Effector memory CD4-positive, alpha-beta T cell (primary cell): ENCODE results near the gene TRAF6.

Experiments
- DNase-seq, 3 donors: peaks; one replicate each; pipeline ENCODE4 v3.0.0-alpha.2; 2020
- H3K27ac ChIP-seq: 2 replicates; pipeline ENCODE4 v1.7.0; 2013; ENCODE audit warnings: mild to moderate bottlenecking, low read length, moderate library complexity; ENCODE audit not compliant: insufficient read depth, poor library complexity, severe bottlenecking
- H3K27me3 ChIP-seq: replicated peaks from 2 replicates; pipeline ENCODE4 v1.7.0; 2013; ENCODE audit warnings: mild to moderate bottlenecking, low read length; ENCODE audit not compliant: insufficient read depth, control insufficient read depth, poor library complexity, severe bottlenecking
- H3K36me3 ChIP-seq: 2 replicates; pipeline ENCODE4 v1.7.0; 2013; ENCODE audit warnings: mild to moderate bottlenecking, low read length, moderate library complexity; ENCODE audit not compliant: control insufficient read depth, insufficient read depth
- H3K4me1 ChIP-seq: 2 replicates; pipeline ENCODE4 v1.7.0; 2013; ENCODE audit warnings: low read length, mild to moderate bottlenecking; ENCODE audit not compliant: control insufficient read depth, insufficient read depth, poor library complexity, severe bottlenecking
- H3K4me3 ChIP-seq: 2 replicates; pipeline ENCODE4 v1.7.0; 2013; ENCODE audit warnings: low read length, low read depth, mild to moderate bottlenecking; ENCODE audit not compliant: insufficient read depth, poor library complexity, severe bottlenecking
- H3K9me3 ChIP-seq: 2 replicates; pipeline ENCODE4 v1.7.0; 2013; ENCODE audit warnings: mild to moderate bottlenecking, low read length, moderate library complexity; ENCODE audit not compliant: control insufficient read depth

The TRAF6 gene

DNA sequence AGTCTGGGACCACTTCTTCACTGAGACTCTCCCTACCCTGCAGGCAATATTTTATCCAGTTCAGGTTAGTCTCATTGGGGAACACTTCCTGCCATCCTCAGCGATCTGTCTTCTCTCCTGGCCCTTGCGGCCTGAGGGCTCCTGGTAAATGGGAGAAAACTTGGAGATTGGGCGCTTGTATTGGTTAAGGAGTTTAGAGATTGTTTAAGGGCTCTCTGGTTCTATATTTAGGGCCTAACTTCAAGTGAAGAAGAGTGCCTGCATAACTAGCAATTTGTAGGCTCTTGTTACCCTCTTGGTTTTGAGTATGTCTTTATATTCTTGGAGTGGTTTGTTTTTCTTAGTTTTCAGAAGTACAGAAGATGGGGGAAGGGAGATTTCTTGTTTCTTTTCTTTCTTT, 72.7 kb downstream of the TRAF6 start:
- no peaks in the 10 kb centered on the region for H3K27me3 ChIP-seq
- H3K36me3 ChIP-seq = no peaks in the 10 kb centered on the region
- no peaks in the 10 kb centered on the region for H3K4me1 ChIP-seq
- H3K27ac ChIP-seq = no peak overlapping the region
- no peak for DNase-seq
- no peaks in the 10 kb centered on the region for H3K9me3 ChIP-seq
- no peak overlapping the region for H3K4me3 ChIP-seq
